Measurements from ENCODE around the gene MUC12. TPM values are rescaled to one million over a fixed set of nuclear protein-coding genes. Genes with fewer than 3 reads are reported as not detected.

MUC12 gene
- total and polyA plus RNA-seq, 2 of the 4 experiments (the other 2 are of a cell fraction): 4.0 TPM; not detected in 1

GRCh38 chr7:100943693-100944092 is 25.7 kb upstream of the MUC12 start:
- no peak overlapping the region for H2BK120ac ChIP-seq (ENCODE audit: low read depth, low read length)
- BruUV-seq (replicated peaks): no TSS peak
- H3K4me2 ChIP-seq (ENCODE audit: low read depth, low read length): no peak overlapping the region
- H3K9ac ChIP-seq (ENCODE audit: low read depth, low read length): no peak overlapping the region
- POLR2A ChIA-PET (ENCODE audit: unreplicated experiment): no interaction called here
- no peak overlapping the region for H3K4me3 ChIP-seq (ENCODE audit: insufficient read depth, low read depth, low read length)
- H2BK15ac ChIP-seq (ENCODE audit: low read depth, low read length): no peak overlapping the region
- H3K27me3 ChIP-seq (ENCODE audit: control insufficient read depth, insufficient read depth, low read length): peaks cover 14% of the 10 kb centered on the region; the same call in 1 of the 2 replicates
- no peak for ATAC-seq (ENCODE audit: low read depth)
- no peak overlapping the region for H3K4ac ChIP-seq (ENCODE audit: low read depth, low read length)
- no peak overlapping the region for H4K8ac ChIP-seq (ENCODE audit: low read depth in 2 of 2, low read length in 2 of 2)
- no peak overlapping the region for H4K91ac ChIP-seq (ENCODE audit: insufficient read depth, low read depth, low read length)
- H4K20me1 ChIP-seq (ENCODE audit: insufficient read depth, low read length): no peaks in the 10 kb centered on the region
- no peak overlapping the region for H2AFZ ChIP-seq (replicated peaks; ENCODE audit: low read length, poor library complexity)
- H3K27ac ChIP-seq (ENCODE audit: insufficient read depth, low read length): no peak overlapping the region
- H3K9me1 ChIP-seq (ENCODE audit: insufficient read depth, low read length): no peaks in the 10 kb centered on the region
- no peak overlapping the region for H3K23ac ChIP-seq (ENCODE audit: low read depth, low read length)
- H2BK20ac ChIP-seq (ENCODE audit: low read depth, low read length): no peak overlapping the region
- intact Hi-C loops (cut with micrococcal nuclease) (no loop called here), in situ Hi-C loops (cut with MboI; ENCODE audit: low sequenced_read_pairs) (no loop called here), dilution Hi-C loops (cut with HindIII; ENCODE audit: low sequenced_read_pairs, unreplicated experiment) (no loop called here)
- no peaks in the 10 kb centered on the region for H3K4me1 ChIP-seq (ENCODE audit: control insufficient read depth, insufficient read depth, low read length)
- H3K9me3 ChIP-seq (ENCODE audit: control insufficient read depth, insufficient read depth, low read length): peaks cover 2% of the 10 kb centered on the region; the same call in 1 of the 2 replicates
- WGBS, 2 experiments (ENCODE audit: extremely low coverage in 2 of 2, insufficient read length in 1 of 2): no CpG with 5 or more reads among the region's 5 CpGs
- H3K14ac ChIP-seq (replicated peaks; ENCODE audit: low read depth, low read length): no peak overlapping the region
- no peak for DNase-seq
- no peak overlapping the region for H3K56ac ChIP-seq (ENCODE audit: extremely low read depth, insufficient read depth, low read length)
- TF ChIP-seq MAFK (IDR thresholded peaks at IDR 0.05; ENCODE audit: low read depth, low read length) (no peak), BHLHE40 (IDR thresholded peaks at IDR 0.05; ENCODE audit: low read depth, low read length) (no peak), RFX5 (IDR thresholded peaks at IDR 0.05; ENCODE audit: low read depth, low read length) (no peak), MXI1 (IDR thresholded peaks at IDR 0.05; ENCODE audit: borderline replicate concordance, low read depth, low read length) (no peak), FOS (IDR thresholded peaks at IDR 0.05; ENCODE audit: low read depth, low read length) (no peak), MAZ (IDR thresholded peaks at IDR 0.05; ENCODE audit: borderline replicate concordance, low read depth, low read length) (no peak)
- H4K5ac ChIP-seq (ENCODE audit: low read depth, low read length): no peak overlapping the region
- CTCF ChIA-PET: interaction anchor here (0.6 kb wide), 1 partner anchor 81 kb away, joined by 3 read pairs; no protein-coding TSS in a partner anchor
- H3K18ac ChIP-seq (ENCODE audit: low read depth, low read length): no peak overlapping the region
- no peak overlapping the region for H2AK9ac ChIP-seq (replicated peaks; ENCODE audit: low read depth, low read length, poor library complexity)
- H2BK5ac ChIP-seq (ENCODE audit: low read depth, low read length, poor library complexity, severe bottlenecking): no peak overlapping the region
- H2AK5ac ChIP-seq (ENCODE audit: low read depth, low read length): no peak overlapping the region
- no peaks in the 10 kb centered on the region for H3K36me3 ChIP-seq (ENCODE audit: control insufficient read depth, insufficient read depth, low read length)
- H3K79me1 ChIP-seq (ENCODE audit: low read depth in 1 of 2, low read length in 2 of 2): no peaks in the 10 kb centered on the region

Data from IMR-90 (cell line).